GM18907 (cell line): ENCODE measurements around the gene PYGB.
"Not testable (repeated sequence)": the region's sequence is repeated elsewhere in the genome, so short reads cannot be mapped to it uniquely, and the experiment has no call there.

Experiments used
- ATAC-seq: cut with Tn5 transposase; IDR thresholded peaks from one replicate; pipeline ENCODE4 v1.9.1; 2021; ENCODE audit warnings: mild to moderate bottlenecking, moderate library complexity; ENCODE audit not compliant: unreplicated experiment

The PYGB gene

DNA sequence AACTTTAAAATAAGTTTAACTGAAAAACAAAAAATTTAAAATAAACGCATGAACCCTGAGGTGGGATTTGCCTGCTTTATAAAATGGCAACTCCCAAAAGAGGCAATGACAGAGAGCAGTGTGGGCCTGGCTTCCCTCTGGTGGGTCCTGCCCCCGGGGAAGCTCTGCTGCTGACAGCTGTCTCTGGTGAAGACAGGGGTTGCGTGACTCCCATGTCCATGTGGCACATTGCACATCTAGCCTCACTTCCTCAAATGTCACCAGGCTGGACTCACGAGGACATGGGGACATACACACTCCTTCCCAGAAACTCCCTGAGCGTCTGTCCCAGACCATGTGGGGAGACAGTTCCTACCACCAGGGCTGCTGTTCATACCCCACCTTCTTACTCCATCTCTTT lies 76.5 kb downstream of the PYGB start:
- no peak for ATAC-seq

DNA sequence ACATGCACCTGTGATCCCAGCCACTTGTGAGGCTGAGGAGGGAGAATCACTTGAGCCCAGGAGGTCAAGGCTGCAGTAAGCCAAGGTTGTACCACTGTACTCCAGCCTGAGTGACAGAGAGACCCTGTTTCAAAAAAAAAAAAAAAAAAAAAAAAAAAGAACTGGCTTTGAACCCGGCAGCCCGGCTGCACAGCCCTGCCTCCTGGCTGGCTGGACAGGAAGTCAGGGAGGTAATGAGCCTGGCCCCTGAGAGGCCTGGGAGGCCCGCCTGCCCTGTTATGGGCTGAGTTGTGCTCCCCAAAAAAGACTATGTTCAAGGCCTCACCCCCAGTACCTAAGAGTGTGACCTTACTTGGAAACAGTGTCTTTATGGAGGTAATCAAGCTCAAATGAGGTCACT lies 77.2 kb downstream of the PYGB start:
- ATAC-seq: no peak

DNA sequence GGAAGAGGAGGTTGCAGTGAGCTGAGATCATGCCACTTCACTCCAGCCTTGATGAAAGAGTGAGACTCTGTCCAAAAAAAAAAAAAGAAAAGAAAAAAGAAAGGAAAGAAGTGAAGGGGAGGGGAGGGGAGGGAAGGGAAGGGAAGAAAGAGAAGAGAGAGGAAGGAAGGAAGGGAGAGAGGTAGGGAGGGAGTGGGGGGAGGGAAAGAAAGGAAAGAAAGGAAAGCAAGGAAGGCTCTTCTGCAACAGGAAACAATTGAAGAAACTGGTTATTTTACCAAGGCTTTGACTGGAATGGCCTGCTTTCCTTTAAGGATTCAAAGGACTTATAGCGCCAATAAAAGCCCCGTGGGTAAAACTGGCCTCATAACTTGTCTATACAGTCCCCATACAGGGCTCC lies 78.1 kb downstream of the PYGB start:
- no peak for ATAC-seq

DNA sequence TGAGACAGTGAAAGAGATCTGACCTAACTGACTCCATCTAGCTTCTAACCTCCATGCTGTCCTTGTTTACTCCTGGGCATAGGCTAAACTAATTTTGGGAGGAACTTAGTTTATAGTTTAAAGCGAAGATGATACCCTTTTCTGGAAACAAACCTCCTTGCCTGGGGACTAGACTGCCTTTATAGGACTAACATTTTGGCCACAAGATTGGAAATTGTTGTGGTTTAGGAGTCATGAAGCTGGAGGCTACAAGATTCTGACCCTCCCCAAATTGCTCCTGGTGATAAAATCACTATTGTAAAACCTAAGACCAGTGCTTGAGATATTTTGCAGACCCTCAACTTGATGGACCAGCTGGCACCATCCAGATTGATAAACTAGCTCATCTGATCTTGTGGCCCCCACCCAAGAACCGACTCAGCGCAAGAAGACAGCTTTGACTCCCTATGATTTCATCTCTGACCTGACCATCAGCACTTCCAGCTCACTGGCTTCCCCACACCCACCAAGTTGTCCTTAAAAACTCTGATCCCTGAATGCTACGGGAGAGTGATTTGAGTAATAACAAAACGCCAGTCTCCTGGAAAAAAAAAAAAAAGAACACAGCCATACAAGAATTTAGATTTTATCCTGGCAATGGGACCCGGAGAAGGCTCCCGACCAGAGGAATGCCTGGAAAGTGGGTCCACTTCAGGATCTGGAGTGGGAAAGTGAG lies 79.8 kb downstream of the PYGB start:
- ATAC-seq: no peak

DNA sequence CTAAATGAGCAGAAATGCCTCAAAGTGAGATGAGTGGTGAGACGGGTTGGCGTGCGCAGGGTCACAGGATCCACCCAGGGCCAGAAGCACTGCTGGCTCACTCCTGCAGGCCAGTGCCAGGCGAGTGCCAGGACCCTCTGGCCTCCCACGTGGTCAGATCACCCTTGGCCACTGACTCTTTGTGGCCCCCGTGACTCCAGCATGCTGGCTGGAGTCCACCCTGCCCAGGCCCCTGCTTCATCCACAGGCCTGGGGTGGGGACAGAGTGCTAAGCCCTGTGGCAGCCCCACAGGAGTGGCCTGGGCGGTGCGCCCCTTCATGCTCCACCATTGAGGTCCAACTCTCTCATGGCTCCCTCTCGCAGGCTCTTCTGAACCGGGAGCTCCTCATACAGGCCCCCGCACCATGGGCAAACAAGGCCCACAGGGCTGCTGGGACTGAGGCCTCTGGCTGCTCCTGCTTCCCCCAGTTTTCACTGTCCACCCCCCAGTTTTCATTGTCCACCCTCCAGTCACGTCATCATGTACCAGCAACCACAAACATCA lies 81.1 kb downstream of the PYGB start:
- ATAC-seq: no peak

DNA sequence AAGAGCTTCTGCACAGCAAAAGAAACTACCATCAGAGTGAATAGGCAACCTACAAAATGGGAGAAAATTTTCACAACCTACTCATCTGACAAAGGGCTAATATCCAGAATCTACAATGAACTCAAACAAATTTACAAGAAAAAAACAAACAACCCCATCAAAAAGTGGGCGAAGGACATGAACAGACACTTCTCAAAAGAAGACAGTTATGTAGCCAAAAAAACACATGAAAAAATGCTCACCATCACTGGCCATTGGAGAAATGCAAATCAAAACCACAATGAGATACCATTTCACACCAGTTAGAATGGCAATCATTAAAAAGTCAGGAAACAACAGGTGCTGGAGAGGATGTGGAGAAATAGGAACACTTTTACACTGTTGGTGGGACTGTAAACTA lies 87.1 kb downstream of the PYGB start:
- ATAC-seq: not testable (repeated sequence)

DNA sequence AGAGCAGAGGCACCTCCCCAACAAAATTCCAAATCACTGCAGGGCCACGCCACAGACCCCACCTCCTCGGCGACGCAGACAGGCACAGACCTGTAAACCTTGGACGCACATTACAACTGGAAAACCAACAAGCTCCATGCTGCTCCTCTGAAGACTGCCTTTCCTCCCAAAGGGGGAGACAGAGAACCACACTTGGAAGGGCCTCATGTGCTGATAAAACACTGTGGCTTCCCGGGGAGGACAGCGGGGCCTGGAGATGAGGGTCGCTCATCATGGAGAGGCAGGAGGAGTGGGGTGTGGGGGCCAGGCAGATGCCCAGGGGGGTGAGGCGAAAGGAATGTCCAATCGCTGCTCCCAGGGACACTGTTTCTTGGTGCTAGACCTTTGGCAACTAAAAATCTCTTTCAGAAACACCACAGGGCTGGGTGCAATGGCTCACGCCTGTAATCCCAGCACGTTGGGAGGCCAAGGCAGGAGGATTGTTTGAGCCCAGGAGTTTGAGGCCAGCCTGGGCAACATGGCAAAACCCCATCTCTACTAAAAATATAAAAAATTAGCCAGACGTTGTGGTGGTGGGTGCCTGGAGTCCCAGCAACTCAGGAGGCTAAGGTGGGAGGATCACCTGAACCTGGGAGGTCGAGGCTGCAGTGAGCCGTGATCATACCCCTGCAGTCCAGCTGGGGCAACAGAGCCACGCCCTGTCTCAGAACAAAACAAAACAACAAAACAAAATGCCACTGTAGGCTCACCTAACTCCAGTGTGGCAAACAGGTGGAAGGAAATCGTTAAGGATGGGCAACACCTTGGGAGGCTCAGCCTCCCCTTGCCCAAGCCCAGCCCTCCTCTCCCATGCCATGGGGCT lies 88.9 kb downstream of the PYGB start:
- no peak for ATAC-seq

DNA sequence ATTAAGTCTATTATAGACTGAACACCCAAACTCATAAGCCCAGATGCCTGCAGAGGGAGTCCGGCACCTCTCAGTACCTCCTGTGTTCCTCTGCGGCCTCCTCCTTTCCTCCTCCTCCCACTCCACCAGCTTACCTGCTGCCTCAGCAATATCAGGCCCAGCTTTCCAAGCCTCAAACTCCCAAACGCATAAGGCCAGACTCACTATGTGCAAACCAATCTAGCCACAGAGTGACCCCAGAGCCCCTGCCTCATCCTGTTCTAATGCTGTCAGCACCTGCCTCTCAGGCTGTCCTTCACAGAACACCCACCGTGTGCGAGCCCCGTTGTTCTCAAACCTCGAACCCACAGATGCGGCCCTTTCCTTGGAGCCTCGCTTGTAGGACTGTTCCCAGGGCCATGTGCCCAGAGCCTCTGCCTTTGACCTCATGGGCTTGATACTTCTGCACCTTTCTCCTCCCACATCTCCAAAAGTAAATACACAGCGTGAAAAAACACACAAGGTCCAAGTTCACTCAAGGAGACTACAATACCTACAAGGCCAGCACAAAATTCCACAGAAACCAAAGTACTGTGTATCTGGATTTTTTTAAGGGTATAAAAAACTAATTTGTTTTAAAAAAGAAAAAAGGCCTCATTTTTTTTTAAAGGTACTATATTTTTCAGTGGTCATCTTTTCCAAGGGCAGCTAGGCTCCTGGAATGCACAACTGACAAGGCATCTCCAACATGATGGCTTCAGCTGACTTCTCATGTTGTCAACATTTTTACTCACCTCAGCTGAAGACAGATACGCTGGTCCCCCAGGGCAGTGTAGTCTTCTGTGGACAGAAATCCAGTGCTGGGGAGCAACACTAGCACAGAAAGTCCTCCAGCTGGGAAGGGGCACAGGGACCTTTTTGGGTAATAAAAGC lies 90.5 kb downstream of the PYGB start:
- no peak for ATAC-seq

DNA sequence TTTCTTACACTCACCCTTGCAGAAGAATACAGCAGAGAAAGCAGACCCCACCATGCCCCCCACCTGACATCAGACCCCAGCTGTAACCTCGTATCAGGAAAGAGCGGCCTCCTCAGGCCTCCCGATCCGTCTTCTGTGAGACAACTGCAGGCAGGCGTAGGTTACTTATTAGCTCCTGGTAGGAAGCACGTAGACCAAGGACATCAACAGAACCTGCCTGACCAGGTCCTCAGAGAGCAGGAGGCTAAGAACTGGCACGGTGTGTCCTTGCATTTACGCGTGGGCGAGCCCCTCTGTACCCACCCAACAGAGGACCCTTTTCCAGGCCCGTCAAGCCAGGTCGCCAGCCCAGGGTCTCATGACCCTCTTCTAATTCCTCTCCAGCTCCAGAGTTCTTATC lies 91.7 kb downstream of the PYGB start:
- ATAC-seq: no peak

DNA sequence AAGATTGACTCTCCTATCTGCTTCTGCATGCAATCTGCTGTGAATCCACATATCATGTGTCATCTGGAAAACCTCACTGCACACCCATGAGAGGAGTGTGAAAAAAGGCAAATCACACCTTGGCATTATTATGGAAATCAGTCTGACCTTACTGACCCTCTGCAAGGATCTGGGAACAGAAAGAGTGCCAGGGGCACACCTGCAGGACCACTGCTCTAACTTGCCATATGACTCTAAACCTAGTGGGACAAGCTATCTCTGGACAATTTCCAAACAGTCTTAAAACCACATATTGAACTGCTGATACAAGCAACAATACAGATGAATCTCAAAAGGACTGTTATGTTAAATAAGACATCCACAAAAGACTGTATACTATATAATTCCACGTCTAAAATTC lies 92.5 kb downstream of the PYGB start:
- no peak for ATAC-seq

DNA sequence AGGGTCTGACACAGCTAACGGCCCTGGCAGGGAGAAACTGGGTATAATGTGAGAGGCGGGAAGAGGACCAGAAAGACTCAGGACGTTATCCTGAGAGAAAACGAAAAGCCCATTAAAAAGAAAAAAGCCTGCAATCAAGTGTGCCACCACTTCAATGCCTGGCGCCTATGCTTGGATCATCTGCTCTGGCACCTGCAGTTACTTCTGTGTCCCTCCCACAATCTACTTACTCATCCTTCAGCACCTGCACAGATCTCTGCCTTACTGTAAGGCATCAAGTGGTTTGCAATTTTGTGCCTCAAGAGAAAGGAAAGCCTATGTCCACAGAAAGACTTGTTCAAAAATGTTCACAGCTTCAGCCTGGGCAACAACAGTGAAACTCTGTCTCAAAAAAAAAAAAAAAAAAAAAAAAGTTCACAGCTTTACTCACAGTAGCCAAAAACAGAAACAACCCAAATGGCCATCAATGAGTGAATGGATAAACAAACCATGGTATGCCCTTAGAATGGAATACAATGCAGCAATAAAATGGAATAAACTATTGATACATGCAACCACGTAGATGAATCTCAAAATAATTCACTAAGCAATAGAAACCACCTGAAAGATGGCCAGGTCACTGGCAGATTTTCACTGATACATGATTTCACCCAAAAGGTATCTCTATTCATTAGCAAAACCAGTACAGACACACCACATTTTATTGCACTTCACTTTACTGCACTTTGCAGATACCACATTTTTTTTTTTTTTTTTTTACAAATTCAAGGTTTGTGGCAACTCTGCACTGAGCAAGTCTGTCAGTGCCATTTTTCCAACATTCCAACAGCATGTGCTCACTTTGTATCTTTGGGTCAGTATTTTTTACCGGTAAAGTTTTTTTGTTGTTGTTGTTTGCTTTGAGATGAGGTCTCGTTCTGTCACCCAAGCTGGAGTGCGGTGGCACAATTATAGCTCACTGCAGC lies 94.1 kb downstream of the PYGB start:
- ATAC-seq: no peak

DNA sequence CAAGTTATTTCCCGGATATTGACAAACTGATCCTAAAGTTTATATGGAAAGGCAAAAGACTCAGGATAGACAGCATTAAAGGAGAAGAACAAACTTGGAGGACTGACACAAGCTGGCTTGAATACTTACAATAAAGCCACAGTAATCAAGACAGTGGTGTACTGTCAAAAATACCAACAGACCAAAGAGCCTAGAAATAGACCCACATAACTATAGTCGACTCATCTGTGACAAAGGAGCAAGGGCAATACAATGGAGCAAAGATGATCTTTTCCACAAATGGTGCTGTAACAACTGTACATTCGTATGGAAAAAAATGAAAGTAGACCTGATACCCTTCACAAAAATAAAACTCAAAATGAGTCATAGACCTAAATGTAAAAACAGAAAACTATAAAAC lies 96.7 kb downstream of the PYGB start:
- no peak for ATAC-seq

DNA sequence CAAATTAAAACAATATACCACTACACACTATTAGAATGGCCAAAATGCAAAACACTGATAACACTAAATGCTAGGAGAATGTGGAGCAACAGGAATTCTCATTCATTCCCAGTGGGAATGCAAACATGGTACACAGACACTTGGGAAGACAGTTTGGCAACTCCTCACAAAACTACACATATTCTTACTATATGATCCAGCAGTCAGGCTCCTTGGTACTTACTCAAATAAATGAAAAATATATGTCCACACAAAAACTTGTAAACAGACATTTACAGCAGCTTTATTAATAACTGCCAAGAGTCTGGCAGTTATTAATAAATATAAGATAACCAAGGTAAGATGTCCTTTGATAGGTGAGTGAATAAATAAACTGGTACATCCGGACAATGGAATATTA lies 97.8 kb downstream of the PYGB start:
- no peak for ATAC-seq

DNA sequence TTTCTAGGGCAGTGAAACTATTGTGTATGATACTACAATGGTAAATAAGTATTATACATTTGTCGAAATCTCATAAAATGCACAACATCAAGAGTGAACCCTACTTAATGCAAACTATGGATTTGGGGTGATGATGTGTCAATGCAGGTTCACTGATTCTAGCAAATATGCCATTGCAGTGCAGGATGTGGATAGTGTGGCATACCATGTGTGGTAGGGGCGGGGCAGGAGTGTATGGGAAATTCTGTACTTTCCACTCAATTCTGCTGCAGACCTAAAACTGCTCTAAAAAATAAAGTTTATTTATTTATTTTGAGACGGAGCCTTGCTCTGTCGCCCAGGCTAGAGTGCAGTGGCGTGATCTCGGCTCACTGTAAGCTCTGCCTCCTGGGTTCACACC lies 98.5 kb downstream of the PYGB start:
- no peak for ATAC-seq
